NT2/D1 (cell line): ENCODE results near the gene VWDE.

Source experiments
- SUZ12 ChIP-seq: IDR thresholded peaks from 2 replicates; pipeline ENCODE4 v1.6.1; 2011; ENCODE audit not compliant: insufficient read length, insufficient read depth; ENCODE audit errors: extremely low read depth
- YY1 ChIP-seq: IDR thresholded peaks from 2 replicates; pipeline ENCODE4 v1.6.1; 2011; ENCODE audit not compliant: insufficient read length, insufficient read depth
- ZNF274 ChIP-seq: IDR thresholded peaks from 2 replicates; pipeline ENCODE4 v1.6.1; 2011; ENCODE audit warnings: mild to moderate bottlenecking, low read depth, low read length

DNA sequence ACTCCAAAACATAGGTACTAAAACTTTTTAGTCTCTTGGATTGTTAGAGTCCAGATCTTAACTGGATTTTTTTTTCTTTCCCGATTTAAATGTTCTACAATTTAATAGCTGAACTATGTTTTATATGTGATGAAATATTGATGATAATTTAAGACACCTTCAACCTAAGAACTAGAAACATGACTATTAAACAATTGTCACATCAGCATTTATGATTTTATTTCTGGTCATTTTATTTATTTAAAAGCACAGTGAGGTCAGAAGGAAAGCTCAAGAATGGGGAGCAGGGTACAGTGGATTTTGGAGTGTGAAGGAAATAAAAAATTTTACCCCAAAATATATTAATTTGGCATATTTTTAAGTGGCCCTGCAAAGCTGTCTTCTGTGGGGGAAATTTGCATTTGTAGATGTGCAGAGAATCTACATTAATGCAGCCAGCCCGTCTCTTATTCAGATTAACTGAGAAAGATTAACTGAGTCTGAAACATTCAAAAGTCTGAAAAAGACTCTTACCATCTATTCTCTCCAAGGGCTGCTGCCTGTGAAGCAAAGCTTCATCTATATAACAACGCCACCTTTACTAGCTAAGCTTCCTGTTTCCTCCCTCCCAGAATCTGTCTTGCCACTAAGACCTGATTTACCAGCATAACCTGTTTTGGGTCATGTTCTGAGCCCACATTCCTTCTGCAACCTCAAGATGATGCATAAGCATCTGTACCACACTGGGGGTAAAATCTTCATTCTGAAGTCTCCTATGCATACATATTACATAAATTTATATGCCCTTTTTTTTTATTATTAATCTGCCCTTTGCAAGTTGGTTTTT lies 106.2 kb downstream of the VWDE start:
- no peak for TF ChIP-seq ZNF274
- no peak for TF ChIP-seq YY1
- no peak for TF ChIP-seq SUZ12
